ENCODE data around the gene C1QTNF6. TPM values are rescaled to one million over a fixed set of nuclear protein-coding genes. Genes with fewer than 3 reads are reported as not detected.

The C1QTNF6 gene
- total and polyA plus RNA-seq, 2 of the 8 experiments (the other 6 are each of a cell fraction or from before 2014, with no cell fraction given): 3.1 to 6.5 TPM

DNA sequence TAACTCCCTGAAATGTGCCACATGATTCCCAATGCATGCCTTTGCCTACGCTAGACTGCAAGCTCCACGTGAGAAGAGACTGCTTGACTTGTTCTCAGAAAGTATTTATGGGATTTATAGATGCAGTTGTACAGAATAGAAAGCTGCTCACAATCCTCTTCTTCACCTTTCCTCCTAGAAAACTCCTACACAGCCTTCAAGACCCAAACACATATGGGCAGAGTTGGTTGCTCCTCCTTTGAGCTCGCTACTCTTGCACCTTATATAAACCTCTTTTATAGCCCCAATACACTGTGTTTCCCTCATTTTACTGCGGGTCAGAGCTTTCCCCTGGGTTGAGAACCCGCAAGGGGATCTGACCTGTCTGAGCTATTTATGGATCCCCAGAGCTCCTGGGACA, 16.4 kb downstream of the C1QTNF6 start:
- Histone ChIP-seq H3K4me3 (ENCODE audit: extremely low read depth in 1 of 4, insufficient read depth in 2 of 4, low read depth in 3 of 4, low read length in 4 of 4) (no peak overlapping the region), H3K36me3 (ENCODE audit: control insufficient read depth in 2 of 4, insufficient read depth in 4 of 4, low read length in 3 of 4) (no peaks in the 10 kb centered on the region), H2BK15ac (ENCODE audit: low read length) (no peak overlapping the region), H4K5ac (ENCODE audit: insufficient read length, low read depth, low read length) (no peak overlapping the region), H3K14ac (ENCODE audit: insufficient read length) (no peak overlapping the region), H3K79me1 (ENCODE audit: low read depth, low read length) (no peaks in the 10 kb centered on the region), H4K91ac (replicated peaks; ENCODE audit: insufficient read length, low read length) (no peak overlapping the region), H2BK12ac (ENCODE audit: low read depth, low read length) (no peak overlapping the region), H3K4me2 (ENCODE audit: insufficient read depth in 1 of 2, low read depth in 2 of 2, low read length in 2 of 2) (no peak overlapping the region), H3K4me1 (replicated peaks in 1 of 4; ENCODE audit: control insufficient read depth in 3 of 4, insufficient read depth in 4 of 4, low read length in 3 of 4) (peaks cover 0 to 6% (median 3%) of the 10 kb centered on the region in 4 experiments; a peak in 3 of 7 replicates), H3K23me2 (ENCODE audit: low read depth, low read length) (no peaks in the 10 kb centered on the region), H4K20me1 (replicated peaks in 1 of 2; ENCODE audit: control insufficient read depth in 1 of 2, insufficient read depth in 2 of 2, low read length in 2 of 2) (no peaks in the 10 kb centered on the region), H2AK5ac (ENCODE audit: low read depth, low read length) (no peak overlapping the region), H3K79me2 (ENCODE audit: control insufficient read depth in 1 of 2, insufficient read depth in 2 of 2, low read length in 2 of 2) (no peaks in the 10 kb centered on the region), H3K18ac (ENCODE audit: extremely low read depth, low read length) (no peak overlapping the region), H3K27ac (ENCODE audit: low read depth, low read length) (no peak overlapping the region), H3K9me3 (ENCODE audit: insufficient read depth in 2 of 2, low read depth in 1 of 2, low read length in 1 of 2) (no peaks in the 10 kb centered on the region), H3K23ac (ENCODE audit: insufficient read length) (no peak overlapping the region), H3K27me3 (replicated peaks in 1 of 4; ENCODE audit: control insufficient read depth in 3 of 4, extremely low read depth in 1 of 4, insufficient read depth in 3 of 4, low read length in 3 of 4) (no peaks in the 10 kb centered on the region; a peak in 1 of 7 replicates), H2BK20ac (ENCODE audit: low read length) (no peak overlapping the region), H3K9ac (replicated peaks in 1 of 4; ENCODE audit: extremely low read depth in 1 of 4, low read depth in 3 of 4, low read length in 3 of 4) (no peak overlapping the region), H3K56ac (replicated peaks; ENCODE audit: insufficient read length, low read depth, low read length) (no peak overlapping the region), H4K8ac (ENCODE audit: extremely low read depth, insufficient read depth, low read length) (no peak overlapping the region), H2BK5ac (ENCODE audit: low read depth, low read length) (no peak overlapping the region), H2BK120ac (replicated peaks; ENCODE audit: low read depth, low read length) (no peak overlapping the region), H2AFZ (ENCODE audit: low read length) (no peak overlapping the region), H3K4ac (replicated peaks; ENCODE audit: insufficient read length, low read depth, low read length) (no peak overlapping the region)
- no peak for DNase-seq (ENCODE audit: low read depth in 1 of 2, low spot score in 2 of 2)
- WGBS, 2 experiments (ENCODE audit: extremely low coverage in 1 of 2, insufficient coverage in 1 of 2, insufficient read length in 1 of 2, insufficient replicate concordance in 2 of 2, low coverage in 1 of 2, low lambda C conversion rate in 2 of 2, missing lambda C conversion rate in 1 of 2): 90% methylated on average over 5 of the region's 5 CpGs; no CpG with 5 or more reads in 1 of the 2 experiments
- no peak for FAIRE-seq
- ChIA-PET POLR2A (ENCODE audit: partially characterized antibody) (interaction anchor here (1.2 kb wide), 1 partner anchor 25 kb away, joined by 3 read pairs; no protein-coding TSS in a partner anchor), CTCF (ENCODE audit: partially characterized antibody) (interaction anchor here (0.9 to 2.9 kb wide), 8 partner anchors 12 to 89 kb away, joined by 3 to 11 read pairs (median 4); no protein-coding TSS in a partner anchor)
- TF ChIP-seq EZH2 (IDR thresholded peaks at IDR 0.05; ENCODE audit: low read depth, low read length, severe bottlenecking) (no peak), ATF2 (IDR thresholded peaks at IDR 0.05; ENCODE audit: low read length) (no peak), GTF2F1 (IDR thresholded peaks at IDR 0.05; ENCODE audit: borderline replicate concordance, low read depth, low read length) (no peak), CTBP2 (IDR thresholded peaks at IDR 0.05; ENCODE audit: borderline replicate concordance, insufficient read depth, insufficient read length, low read length) (no peak), RXRA (IDR thresholded peaks at IDR 0.05; ENCODE audit: insufficient read depth, low read depth, low read length) (no peak), CREB1 (IDR thresholded peaks at IDR 0.05) (no peak), POLR2A (IDR thresholded peaks at IDR 0.05; ENCODE audit: control extremely low read depth in 1 of 2, low read depth in 2 of 2, low read length in 2 of 2) (no peak), TAF1 (IDR thresholded peaks at IDR 0.05; ENCODE audit: low read depth, low read length) (no peak), HDAC2 (IDR thresholded peaks at IDR 0.05; ENCODE audit: borderline replicate concordance in 1 of 2, low read depth in 2 of 2, low read length in 2 of 2) (no peak), RNF2 (IDR thresholded peaks at IDR 0.05; ENCODE audit: borderline replicate concordance, low read depth, low read length, missing control alignments, poor library complexity, severe bottlenecking) (no peak)
- TF ChIP-seq, protein P1, sequence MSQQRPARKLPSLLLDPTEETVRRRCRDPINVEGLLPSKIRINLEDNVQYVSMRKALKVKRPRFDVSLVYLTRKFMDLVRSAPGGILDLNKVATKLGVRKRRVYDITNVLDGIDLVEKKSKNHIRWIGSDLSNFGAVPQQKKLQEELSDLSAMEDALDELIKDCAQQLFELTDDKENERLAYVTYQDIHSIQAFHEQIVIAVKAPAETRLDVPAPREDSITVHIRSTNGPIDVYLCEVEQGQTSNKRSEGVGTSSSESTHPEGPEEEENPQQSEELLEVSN (IDR thresholded peaks at IDR 0.05): no peak

Data from H1 (cell line).